ENCODE data around the gene ACTL6B.

DNA sequence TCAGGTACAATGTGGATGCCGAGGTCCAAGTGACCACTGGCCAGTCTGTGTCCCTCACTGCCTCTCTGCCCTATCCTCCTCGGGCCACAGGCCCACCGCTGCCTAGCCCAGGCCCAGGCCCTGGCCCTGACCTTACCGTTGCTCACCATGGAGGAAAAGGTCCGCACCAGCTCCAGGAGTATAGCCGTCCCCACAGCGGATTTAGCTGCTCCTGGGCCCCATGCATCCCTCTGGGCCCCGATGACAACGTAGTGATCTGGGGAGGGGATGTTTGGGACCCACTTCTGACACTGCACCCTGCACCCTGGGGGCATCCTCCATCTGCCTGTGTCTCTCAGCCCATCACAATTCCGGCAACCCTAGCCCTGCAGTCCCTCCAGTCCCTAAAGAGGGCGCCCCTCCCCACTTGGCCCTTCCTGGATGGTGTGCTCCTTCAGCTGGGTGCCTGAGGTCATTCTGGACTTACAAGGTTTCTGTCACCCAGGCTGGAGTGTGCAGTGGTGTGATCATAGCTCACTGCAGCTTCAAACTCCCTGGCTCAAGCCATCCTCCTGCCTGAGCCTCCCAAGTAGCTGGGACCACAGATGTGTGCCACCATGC lies 27.0 kb downstream of the ACTL6B start:
- TF ChIP-seq, protein P1, sequence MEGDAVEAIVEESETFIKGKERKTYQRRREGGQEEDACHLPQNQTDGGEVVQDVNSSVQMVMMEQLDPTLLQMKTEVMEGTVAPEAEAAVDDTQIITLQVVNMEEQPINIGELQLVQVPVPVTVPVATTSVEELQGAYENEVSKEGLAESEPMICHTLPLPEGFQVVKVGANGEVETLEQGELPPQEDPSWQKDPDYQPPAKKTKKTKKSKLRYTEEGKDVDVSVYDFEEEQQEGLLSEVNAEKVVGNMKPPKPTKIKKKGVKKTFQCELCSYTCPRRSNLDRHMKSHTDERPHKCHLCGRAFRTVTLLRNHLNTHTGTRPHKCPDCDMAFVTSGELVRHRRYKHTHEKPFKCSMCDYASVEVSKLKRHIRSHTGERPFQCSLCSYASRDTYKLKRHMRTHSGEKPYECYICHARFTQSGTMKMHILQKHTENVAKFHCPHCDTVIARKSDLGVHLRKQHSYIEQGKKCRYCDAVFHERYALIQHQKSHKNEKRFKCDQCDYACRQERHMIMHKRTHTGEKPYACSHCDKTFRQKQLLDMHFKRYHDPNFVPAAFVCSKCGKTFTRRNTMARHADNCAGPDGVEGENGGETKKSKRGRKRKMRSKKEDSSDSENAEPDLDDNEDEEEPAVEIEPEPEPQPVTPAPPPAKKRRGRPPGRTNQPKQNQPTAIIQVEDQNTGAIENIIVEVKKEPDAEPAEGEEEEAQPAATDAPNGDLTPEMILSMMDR (IDR thresholded peaks at IDR 0.05; ENCODE audit: extremely low read depth in 1 of 2, insufficient read depth in 1 of 2, low read depth in 1 of 2, low read length in 2 of 2): peak; percentile 17 to 39
- TF ChIP-seq EZH2 (IDR thresholded peaks at IDR 0.05; ENCODE audit: borderline replicate concordance, low read depth, low read length, severe bottlenecking) (no peak), POLR2A (IDR thresholded peaks at IDR 0.05; ENCODE audit: low read depth, low read length) (no peak), JUN (IDR thresholded peaks at IDR 0.05; ENCODE audit: borderline replicate concordance, insufficient read depth, insufficient read length, low read depth) (no peak), POLR2AphosphoS5 (IDR thresholded peaks at IDR 0.05; ENCODE audit: insufficient read depth, low read depth, low read length) (no peak), MYC (IDR thresholded peaks at IDR 0.05; ENCODE audit: low read depth, low read length) (no peak), FOS (IDR thresholded peaks at IDR 0.05; ENCODE audit: borderline replicate concordance, insufficient read depth, low read length) (no peak)
- TF ChIP-seq, protein P2, sequence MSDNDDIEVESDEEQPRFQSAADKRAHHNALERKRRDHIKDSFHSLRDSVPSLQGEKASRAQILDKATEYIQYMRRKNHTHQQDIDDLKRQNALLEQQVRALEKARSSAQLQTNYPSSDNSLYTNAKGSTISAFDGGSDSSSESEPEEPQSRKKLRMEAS (IDR thresholded peaks at IDR 0.05; ENCODE audit: insufficient read depth, insufficient read length): no peak
